ENCODE measurements around the gene SNPH.

SNPH gene

DNA sequence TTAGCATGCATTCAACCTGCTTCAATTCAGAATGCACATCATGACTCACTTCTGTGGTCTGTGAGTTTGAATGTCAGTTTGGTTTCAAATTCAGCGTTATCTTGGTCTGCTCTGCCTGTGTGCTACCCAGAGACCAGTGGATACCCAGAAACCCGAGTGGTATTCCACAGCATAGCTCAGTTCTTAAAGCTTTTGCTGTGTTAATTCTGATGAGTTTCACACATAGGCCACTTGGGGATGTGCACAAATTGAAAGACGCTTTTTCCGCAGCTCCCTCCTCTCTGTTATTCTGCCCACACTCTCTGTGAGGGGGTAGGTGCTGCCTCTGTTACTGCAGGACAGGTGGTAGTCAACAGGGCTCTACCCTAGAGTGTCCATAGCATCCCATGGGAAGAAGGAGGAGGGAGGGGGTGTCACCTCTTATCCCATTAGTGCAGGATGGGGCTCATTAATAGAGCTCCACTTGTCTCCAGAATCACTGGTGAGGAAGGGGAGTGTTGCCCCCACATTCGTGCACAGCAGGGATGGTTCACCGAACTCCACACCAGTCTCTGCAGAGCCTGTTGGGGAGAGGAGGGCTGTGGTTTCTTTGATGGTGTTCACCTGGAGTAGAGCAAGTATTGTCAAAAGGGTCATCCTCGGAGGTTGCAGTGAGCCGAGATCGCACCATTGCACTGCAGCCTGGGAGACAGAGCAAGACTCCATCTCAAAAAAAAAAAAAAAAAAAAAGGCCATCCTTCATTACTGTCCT lies 92.0 kb downstream of the SNPH start:
- no peak for DNase-seq (ENCODE audit: low read depth)
- H3K4me3 ChIP-seq (ENCODE audit: low read depth, low read length), result no peak overlapping the region
- TF ChIP-seq CTCF (IDR thresholded peaks at IDR 0.05; ENCODE audit: low read depth, low read length) (no peak), POLR2A (IDR thresholded peaks at IDR 0.05; ENCODE audit: extremely low read depth, insufficient read length) (no peak), MYC (IDR thresholded peaks at IDR 0.05; ENCODE audit: low read depth, low read length) (no peak)
- TF ChIP-seq, protein P1, sequence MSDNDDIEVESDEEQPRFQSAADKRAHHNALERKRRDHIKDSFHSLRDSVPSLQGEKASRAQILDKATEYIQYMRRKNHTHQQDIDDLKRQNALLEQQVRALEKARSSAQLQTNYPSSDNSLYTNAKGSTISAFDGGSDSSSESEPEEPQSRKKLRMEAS (IDR thresholded peaks at IDR 0.05; ENCODE audit: low read depth, low read length), result no peak

Data from NB4 (cell line).